Measurements from ENCODE around the gene KIAA0232.

The KIAA0232 gene

GRCh38 chr4:6775746-6776145, 6.8 kb upstream of the KIAA0232 start:
- no peak for TF ChIP-seq CTCF (IDR thresholded peaks at IDR 0.05; ENCODE audit: low read depth, low read length)
- H3K4me3 ChIP-seq (ENCODE audit: low read depth, low read length): no peak overlapping the region
- in situ Hi-C loops (cut with HindIII; ENCODE audit: low sequenced_read_pairs): no loop called here
- DNase-seq (ENCODE audit: low read depth, low spot score): no peak

- no peak overlapping the region for H3K4me3 ChIP-seq (ENCODE audit: low read depth, low read length)
- no peak for DNase-seq (ENCODE audit: low read depth, low spot score)
- TF ChIP-seq CTCF (IDR thresholded peaks at IDR 0.05; ENCODE audit: low read depth, low read length): no peak
- in situ Hi-C loops (cut with HindIII; ENCODE audit: low sequenced_read_pairs): no loop called here
These were observed 5.4 kb upstream of the KIAA0232 start for GRCh38 chr4:6776920-6777635.

GRCh38 chr4:6777636-6778281, 4.8 kb upstream of the KIAA0232 start:
- no peak for TF ChIP-seq CTCF (IDR thresholded peaks at IDR 0.05; ENCODE audit: low read depth, low read length)
- DNase-seq (ENCODE audit: low read depth, low spot score): no peak
- in situ Hi-C loops (cut with HindIII; ENCODE audit: low sequenced_read_pairs): no loop called here
- H3K4me3 ChIP-seq (ENCODE audit: low read depth, low read length): no peak overlapping the region

- TF ChIP-seq CTCF (IDR thresholded peaks at IDR 0.05; ENCODE audit: low read depth, low read length): no peak
- no peak overlapping the region for H3K4me3 ChIP-seq (ENCODE audit: low read depth, low read length)
- no peak for DNase-seq (ENCODE audit: low read depth, low spot score)
- in situ Hi-C loops (cut with HindIII; ENCODE audit: low sequenced_read_pairs): no loop called here
These were observed 4.1 kb upstream of the KIAA0232 start for GRCh38 chr4:6778435-6778834.

- H3K4me3 ChIP-seq (ENCODE audit: low read depth, low read length): no peak overlapping the region
- no peak for TF ChIP-seq CTCF (IDR thresholded peaks at IDR 0.05; ENCODE audit: low read depth, low read length)
- peak; percentile 15 for DNase-seq (ENCODE audit: low read depth, low spot score)
- in situ Hi-C loops (cut with HindIII; ENCODE audit: low sequenced_read_pairs): no loop called here
These were observed 2.6 kb upstream of the KIAA0232 start for GRCh38 chr4:6779667-6780565.

- no peak for DNase-seq (ENCODE audit: low read depth, low spot score)
- in situ Hi-C loops (cut with HindIII; ENCODE audit: low sequenced_read_pairs): no loop called here
- no peak overlapping the region for H3K4me3 ChIP-seq (ENCODE audit: low read depth, low read length)
- no peak for TF ChIP-seq CTCF (IDR thresholded peaks at IDR 0.05; ENCODE audit: low read depth, low read length)
These were observed 1.4 kb upstream of the KIAA0232 start for GRCh38 chr4:6781113-6781512.

Data from astrocyte of the spinal cord (primary cell).